ENCODE measurements around the gene TLN1.

Gene TLN1

GRCh38 chr9:35729700-35730485 lies 2.1 kb downstream of the TLN1 start:
- DNase-seq: peak; percentile 92

GRCh38 chr9:35729101-35729500 lies 2.9 kb downstream of the TLN1 start:
- no peak for DNase-seq

- DNase-seq: peak; percentile 96
These were observed 3.7 kb downstream of the TLN1 start for GRCh38 chr9:35728041-35728971.

GRCh38 chr9:35727676-35728040 lies 4.3 kb downstream of the TLN1 start:
- no peak for DNase-seq

DNA sequence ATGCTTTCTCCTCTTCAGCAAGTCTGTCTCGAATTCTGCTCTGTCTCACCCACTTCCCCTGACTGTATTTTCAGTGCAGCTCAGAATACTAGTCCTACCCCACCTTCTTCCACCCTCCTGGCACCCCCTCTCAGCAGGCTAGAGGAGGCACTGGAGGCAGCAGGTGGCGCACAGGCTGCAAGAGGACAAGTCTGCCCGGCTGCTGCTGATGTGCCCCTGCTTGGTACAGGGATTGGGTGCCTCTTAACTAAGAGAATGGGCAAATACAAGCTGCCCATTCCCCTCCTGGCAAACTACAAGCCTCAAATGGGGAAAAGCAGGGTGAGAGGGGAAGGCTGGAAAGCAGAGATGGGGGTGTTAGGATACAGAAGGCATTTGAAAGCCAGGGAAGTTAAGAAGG lies 5.1 kb downstream of the TLN1 start:
- peak; percentile 45 for DNase-seq

DNA sequence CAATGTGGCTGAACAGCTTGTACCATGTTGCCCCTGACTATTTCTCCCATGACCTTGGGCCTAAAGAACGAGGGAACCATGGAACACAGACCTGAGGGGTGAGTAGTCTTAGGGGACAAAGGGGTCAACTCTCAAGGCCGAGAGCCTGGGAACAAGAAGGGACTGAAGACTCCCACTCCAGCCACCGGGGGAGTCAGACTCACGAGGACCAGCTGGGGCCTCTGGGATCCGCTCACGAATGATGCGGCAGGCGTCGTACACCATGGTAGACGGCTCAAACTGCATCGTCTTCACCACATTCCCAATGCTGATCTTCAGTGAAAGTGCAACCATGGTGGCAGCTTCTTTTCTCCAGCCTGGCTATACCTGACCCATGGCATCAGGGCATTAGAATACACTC lies 6.6 kb downstream of the TLN1 start:
- DNase-seq: no peak

DNA sequence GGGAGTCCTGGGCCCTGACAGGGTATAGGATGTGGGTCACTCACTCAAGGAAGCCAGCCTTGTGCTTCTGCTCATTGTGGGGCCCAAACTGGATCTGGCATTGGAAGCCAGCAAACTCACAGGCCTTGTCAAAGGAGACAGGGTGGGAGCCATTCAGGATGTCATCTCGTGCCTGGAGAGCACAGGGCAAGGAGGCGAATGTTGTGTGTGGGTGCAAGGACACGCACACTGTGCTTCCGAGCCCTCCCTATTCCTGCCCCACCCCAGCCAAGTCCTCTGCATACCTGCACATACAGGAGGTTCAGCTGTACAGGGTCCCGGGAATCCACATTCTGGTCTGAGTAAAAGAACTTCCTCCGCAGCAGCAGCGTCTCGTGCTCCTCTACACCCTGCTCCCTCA lies 8.1 kb downstream of the TLN1 start:
- DNase-seq: no peak

DNA sequence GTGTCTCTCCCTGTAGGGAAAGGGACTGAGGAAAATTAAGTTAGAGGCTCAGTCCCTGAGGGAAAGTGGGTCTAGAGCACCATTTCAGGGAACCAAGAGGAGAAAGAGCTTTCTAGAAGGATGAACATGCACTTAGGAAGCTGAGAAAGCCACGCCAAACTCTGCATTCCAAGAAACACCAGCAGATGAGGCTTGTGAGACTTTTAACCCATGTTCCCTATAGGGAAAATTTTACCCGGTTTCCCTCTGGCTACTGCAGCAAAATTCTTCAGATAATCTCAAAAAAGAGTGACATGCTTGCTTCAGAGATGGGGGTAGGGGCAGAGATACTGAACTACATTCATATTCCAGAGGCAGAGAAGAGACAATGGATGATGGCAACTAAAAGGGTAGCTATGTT lies 8.6 kb downstream of the TLN1 start:
- DNase-seq: no peak

DNA sequence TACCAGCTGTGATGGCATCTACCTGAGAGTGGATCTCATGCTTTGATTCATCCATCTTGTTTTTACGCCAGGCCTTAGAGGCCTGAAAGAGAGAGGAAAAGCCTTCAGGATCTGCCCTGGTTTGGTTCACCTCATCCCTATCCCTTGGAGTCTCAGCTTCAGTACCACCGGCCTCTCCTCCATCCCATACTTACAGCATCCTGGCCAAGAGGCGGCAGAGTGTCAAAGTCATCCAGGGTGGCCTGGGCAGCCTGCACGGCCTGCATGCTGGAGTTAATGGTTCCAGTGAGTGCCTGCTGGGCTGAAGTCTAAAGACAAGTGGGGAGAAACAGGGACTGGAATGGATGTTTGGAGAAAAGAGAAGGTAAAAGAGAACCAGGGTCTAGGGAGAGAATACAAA lies 12.4 kb downstream of the TLN1 start:
- no peak for DNase-seq

- no peak for DNase-seq
These were observed 13.1 kb downstream of the TLN1 start for GRCh38 chr9:35718721-35719511.

- no peak for DNase-seq
These were observed 14.7 kb downstream of the TLN1 start for GRCh38 chr9:35717132-35717870.

GRCh38 chr9:35716230-35716629 lies 15.8 kb downstream of the TLN1 start:
- DNase-seq: no peak

DNA sequence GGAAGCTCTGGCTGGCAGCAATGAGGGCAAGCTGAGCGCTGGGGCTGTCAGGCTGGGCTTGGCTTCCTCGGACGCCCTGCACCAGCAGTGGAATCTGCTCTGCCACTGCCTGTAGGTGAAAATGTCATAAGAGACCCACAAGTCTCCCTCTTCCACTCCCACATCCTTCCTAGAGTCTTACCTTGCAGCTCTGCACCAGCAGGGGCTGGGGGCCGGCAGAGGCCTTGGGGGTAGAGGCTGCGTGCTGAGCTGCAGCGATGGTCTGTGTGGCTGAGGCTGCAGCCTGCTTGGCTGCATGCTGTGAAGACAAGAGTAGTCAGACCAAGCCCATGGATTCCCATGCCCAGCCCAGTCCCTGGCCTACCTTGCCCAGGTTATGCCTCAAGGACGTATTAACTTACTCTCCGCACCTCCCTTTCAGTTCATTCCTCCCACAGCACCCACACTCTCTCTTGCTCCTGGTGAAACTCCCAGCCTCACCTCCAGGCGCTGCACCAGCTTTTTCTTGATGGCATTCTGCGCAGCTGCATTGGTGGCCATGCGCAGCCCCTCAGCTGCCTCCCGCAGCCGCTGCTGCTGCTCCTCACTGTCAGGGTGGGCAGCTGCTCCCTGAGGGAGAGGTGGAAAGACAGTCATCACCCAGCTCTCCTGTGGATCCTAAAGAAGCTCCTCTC lies 17.3 kb downstream of the TLN1 start:
- no peak for DNase-seq

DNA sequence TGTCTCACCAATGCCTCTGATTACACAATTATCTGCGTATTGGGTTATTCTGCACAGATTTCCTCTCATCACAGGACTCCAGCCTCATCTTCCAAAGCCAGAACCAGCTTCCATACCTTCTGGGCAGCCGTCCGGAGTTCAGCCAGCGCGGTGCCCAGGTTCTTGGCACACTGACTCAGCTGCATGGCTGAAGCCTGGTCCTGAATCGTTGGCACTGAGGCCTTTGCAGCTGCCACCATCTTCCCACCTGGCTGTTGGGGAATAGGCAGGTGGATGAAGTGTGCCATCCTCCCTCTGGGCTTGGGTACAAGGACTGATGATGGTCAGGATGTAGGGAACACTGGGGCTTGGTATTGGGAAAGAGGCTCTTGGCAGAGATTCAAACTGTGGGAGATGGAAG lies 17.9 kb downstream of the TLN1 start:
- no peak for DNase-seq

- no peak for DNase-seq
These were observed 18.4 kb downstream of the TLN1 start for GRCh38 chr9:35713578-35713977.

GRCh38 chr9:35712762-35713400 lies 19.1 kb downstream of the TLN1 start:
- no peak for DNase-seq

DNA sequence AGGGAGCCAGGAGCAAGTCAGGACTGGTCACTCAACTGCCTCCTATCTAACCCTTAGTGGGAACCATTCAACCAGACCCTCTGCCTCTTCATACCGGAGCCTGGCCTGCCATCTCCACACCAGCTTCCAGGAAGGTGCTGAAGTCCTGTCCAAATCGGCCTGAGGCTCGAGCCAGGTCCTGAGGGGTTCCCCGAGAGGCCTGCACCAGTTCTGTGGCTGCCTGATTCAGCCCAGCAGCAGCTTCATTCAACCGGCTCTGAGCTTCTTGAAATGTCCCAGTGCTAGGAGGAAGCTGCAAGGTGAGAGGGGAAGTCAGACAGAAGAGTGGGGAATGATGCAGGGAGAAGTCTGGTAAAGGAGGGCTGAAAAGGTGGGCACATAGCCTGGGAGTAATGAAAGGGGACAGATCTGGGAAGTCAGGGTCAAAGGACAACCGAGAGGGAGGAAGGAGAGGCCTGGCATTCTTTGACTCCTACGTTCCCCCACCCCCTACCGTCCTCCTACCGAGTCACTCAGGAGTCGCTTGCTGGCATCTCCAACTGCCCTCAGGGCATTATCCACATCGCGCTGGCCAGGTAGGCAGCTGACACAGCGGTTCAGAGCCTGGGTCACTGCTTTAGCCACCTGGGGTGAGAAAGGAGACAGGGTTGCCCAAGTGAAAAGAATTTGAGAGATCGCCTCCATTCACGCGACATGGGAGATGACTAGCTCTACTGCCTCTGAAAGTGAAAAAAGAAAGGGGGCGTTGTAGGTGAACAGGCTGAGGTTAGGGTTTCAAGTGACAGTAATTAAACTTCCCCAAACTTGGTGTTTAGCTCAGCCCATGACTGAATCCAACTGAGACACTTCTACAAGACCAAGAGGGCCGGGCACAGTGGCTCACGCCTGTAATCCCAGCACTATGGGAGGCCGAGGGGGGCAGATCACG lies 20.2 kb downstream of the TLN1 start:
- DNase-seq: no peak

DNA sequence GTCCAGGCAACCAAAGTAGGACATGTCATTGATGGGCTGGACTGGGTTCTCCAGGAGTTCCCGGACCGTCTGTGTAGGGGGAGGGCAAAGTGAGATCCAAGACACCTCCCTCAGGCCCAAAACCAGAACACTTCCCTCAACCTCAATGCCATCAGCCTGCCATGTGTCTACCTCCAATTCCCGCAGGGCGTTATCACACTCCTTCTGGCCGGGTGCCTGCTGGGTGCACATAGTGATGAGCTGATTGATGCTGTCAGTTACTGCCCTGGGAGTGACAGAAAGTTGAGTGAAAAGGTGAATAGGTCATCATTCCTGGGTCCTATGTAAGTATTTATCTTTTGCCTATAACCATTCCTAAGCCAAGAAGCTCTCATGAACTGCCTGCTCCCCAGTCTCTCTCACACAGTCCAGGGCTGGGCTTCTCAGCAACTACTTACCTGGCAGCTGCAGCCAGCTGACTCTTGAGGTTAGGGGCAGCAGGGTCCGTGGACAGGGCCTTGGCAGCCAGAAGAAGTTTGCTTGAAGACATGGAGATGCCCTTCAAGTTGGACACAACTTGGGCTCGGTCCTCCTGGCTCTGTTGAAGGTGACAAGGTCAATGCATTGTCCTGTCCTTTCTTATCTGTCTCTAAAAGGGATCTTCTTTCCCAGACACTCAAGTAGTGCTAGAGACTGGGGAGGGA lies 21.0 kb downstream of the TLN1 start:
- DNase-seq: no peak

GRCh38 chr9:35708146-35708545 lies 23.8 kb downstream of the TLN1 start:
- no peak for DNase-seq
